Measurements from ENCODE around the gene PPP1R26. TPM values are rescaled to one million over a fixed set of nuclear protein-coding genes. Genes with fewer than 3 reads are reported as not detected.
"Not testable (repeated sequence)": the region's sequence is repeated elsewhere in the genome, so short reads cannot be mapped to it uniquely, and the experiment has no call there.

Gene PPP1R26
- total RNA-seq, 2 experiments from 2014 or later, result 0.18 to 0.28 TPM

- CTCF ChIA-PET, result interaction anchor here (1.3 to 2.6 kb wide), 2 partner anchors 23 to 29 kb away, joined by 3 to 15 read pairs; partner anchors contain the start of gene MRPS2
- H3K27me3 Mint-ChIP-seq; H3K4me3 Mint-ChIP-seq; ATAC-seq; H3K36me3 Mint-ChIP-seq; H3K9me3 Mint-ChIP-seq (ENCODE audit: low read depth): not testable (repeated sequence)
- peak; percentile 56 for DNase-seq
- Mint-ChIP-seq H3K4me1 (peaks cover 30% of the 10 kb centered on the region), H3K27ac (peak overlapping the region; percentile 67)
These were observed 49.4 kb downstream of the PPP1R26 start for GRCh38 chr9:135528842-135529435.

DNA sequence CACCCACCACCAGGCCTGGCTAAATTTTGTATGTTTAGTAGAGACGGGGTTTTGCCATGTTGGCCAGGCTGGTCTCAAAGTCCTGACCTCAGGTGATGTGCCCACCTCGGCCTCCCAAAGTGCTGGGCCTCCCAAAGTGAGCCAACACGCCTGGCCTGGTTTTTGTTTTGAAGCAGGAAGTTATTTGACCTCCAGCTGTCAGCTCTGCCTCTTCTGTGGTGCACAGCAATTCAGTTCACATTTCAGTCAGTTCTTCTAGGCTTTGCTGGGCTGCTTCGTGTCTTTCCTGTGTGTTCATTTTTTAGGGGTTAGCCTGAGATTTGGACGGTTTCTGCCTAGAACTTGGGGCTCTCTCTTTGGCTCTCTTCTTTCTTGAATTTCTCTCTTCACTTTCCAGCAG, 50.6 kb downstream of the PPP1R26 start:
- H3K4me3 Mint-ChIP-seq, result no peak overlapping the region
- peaks cover 4% of the 10 kb centered on the region for H3K36me3 Mint-ChIP-seq
- peaks cover 11% of the 10 kb centered on the region for H3K27me3 Mint-ChIP-seq

DNA sequence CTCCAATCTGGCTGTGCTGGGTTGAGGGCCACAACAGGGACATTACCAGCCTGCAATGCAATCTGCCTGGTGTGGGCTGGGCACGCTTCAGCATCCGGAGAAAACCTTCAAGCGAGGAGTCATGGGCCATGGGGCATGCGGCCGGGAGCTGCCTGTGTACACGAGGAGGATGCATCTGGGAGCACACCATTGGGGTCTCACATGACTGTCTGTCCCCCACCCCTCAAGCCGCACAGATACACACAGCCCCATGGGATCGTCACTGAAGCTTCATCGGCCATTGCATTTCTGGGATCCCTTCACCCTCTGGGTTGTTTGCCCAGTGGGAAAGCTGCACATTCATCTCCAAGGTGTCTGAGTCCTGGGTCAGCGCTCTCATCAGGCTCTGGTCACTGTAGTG, 51.5 kb downstream of the PPP1R26 start:
- H3K9me3 Mint-ChIP-seq (ENCODE audit: low read depth), result no peaks in the 10 kb centered on the region
- H3K4me3 Mint-ChIP-seq, result no peak overlapping the region
- peaks cover 13% of the 10 kb centered on the region for H3K27me3 Mint-ChIP-seq
- peak overlapping the region; percentile 13 for H3K27ac Mint-ChIP-seq
- DNase-seq (peak; percentile 23), ATAC-seq (no peak)
- peaks cover 4% of the 10 kb centered on the region for H3K36me3 Mint-ChIP-seq
- CTCF ChIA-PET, result interaction anchor here (2.6 kb wide), 1 partner anchor 26 kb away, joined by 15 read pairs; no protein-coding TSS in a partner anchor
- peaks cover 38% of the 10 kb centered on the region for H3K4me1 Mint-ChIP-seq

More for the DNA sequence above, 50.6 kb downstream of the PPP1R26 start:
- DNase-seq, result peak; percentile 55
- peaks cover 36% of the 10 kb centered on the region for H3K4me1 Mint-ChIP-seq
- H3K9me3 Mint-ChIP-seq (ENCODE audit: low read depth), result no peaks in the 10 kb centered on the region
- CTCF ChIA-PET, result interaction anchor here (2.6 kb wide), 1 partner anchor 25 kb away, joined by 15 read pairs; no protein-coding TSS in a partner anchor
- peak; percentile 79 for ATAC-seq
- H3K27ac Mint-ChIP-seq, result peak overlapping the region; percentile 67

- H3K4me3 Mint-ChIP-seq, result no peak overlapping the region
- no peaks in the 10 kb centered on the region for H3K9me3 Mint-ChIP-seq (ENCODE audit: low read depth)
- H3K27ac Mint-ChIP-seq, result no peak overlapping the region
- H3K36me3 Mint-ChIP-seq, result peaks cover 4% of the 10 kb centered on the region
- DNase-seq (peak; percentile 18), ATAC-seq (no peak)
- CTCF ChIA-PET, result no interaction called here
- peaks cover 28% of the 10 kb centered on the region for H3K27me3 Mint-ChIP-seq
- peaks cover 44% of the 10 kb centered on the region for H3K4me1 Mint-ChIP-seq
These were observed 53.5 kb downstream of the PPP1R26 start for GRCh38 chr9:135533113-135533512.

- CTCF ChIA-PET, result no interaction called here
- H3K4me3 Mint-ChIP-seq, result no peak overlapping the region
- peaks cover 34% of the 10 kb centered on the region for H3K27me3 Mint-ChIP-seq
- ATAC-seq (no peak), DNase-seq (peak; percentile 36)
- peaks cover 39% of the 10 kb centered on the region for H3K4me1 Mint-ChIP-seq
- peaks cover 4% of the 10 kb centered on the region for H3K36me3 Mint-ChIP-seq
- H3K27ac Mint-ChIP-seq, result no peak overlapping the region
- no peaks in the 10 kb centered on the region for H3K9me3 Mint-ChIP-seq (ENCODE audit: low read depth)
These were observed 54.1 kb downstream of the PPP1R26 start for GRCh38 chr9:135533674-135534073.

DNA sequence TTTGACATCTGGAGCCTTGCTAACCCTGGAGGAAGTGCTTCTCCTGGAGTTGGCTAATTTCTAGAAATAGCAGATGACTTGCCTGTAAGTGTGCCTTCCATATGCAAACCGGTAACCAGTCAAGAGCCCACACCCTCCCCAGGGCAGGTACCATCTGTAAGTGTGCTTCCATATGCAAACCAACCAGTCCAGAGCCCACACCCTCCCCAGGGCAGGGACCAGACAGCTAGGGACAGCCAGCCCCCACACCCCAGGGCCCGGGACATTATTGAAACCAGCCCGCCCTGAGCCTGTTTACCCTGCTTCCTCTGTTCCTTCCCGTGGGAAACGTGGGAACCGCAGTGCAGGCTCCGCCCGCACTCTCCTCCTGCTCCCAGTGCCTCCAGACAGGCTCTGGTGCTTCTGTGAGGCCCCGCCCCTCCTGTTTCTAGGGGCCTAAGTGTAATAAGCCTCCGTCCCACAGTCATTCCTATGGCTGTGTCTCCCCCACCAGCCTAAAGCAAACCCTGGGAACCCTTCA, 54.7 kb downstream of the PPP1R26 start:
- ATAC-seq; CTCF ChIA-PET; H3K27ac Mint-ChIP-seq; H3K9me3 Mint-ChIP-seq (ENCODE audit: low read depth); H3K36me3 Mint-ChIP-seq; H3K4me3 Mint-ChIP-seq: not testable (repeated sequence)
- peaks cover 36% of the 10 kb centered on the region for H3K4me1 Mint-ChIP-seq
- H3K27me3 Mint-ChIP-seq, result peaks cover 38% of the 10 kb centered on the region
- peak; percentile 28 for DNase-seq

GRCh38 chr9:135534826-135535225, 55.2 kb downstream of the PPP1R26 start:
- peaks cover 41% of the 10 kb centered on the region for H3K27me3 Mint-ChIP-seq
- CTCF ChIA-PET, result interaction anchor here (0.6 kb wide), 1 partner anchor 692 kb away, joined by 3 read pairs; no protein-coding TSS in a partner anchor

GRCh38 chr9:135535631-135536030, 56.0 kb downstream of the PPP1R26 start:
- DNase-seq, result not testable (repeated sequence)
- peaks cover 45% of the 10 kb centered on the region for H3K27me3 Mint-ChIP-seq
- H3K4me1 Mint-ChIP-seq, result peaks cover 23% of the 10 kb centered on the region

More at GRCh38 chr9:135534826-135535225, 55.2 kb downstream of the PPP1R26 start:
- ATAC-seq; DNase-seq; H3K27ac Mint-ChIP-seq; H3K36me3 Mint-ChIP-seq; H3K4me3 Mint-ChIP-seq; H3K9me3 Mint-ChIP-seq (ENCODE audit: low read depth): not testable (repeated sequence)
- H3K4me1 Mint-ChIP-seq, result peaks cover 30% of the 10 kb centered on the region

DNA sequence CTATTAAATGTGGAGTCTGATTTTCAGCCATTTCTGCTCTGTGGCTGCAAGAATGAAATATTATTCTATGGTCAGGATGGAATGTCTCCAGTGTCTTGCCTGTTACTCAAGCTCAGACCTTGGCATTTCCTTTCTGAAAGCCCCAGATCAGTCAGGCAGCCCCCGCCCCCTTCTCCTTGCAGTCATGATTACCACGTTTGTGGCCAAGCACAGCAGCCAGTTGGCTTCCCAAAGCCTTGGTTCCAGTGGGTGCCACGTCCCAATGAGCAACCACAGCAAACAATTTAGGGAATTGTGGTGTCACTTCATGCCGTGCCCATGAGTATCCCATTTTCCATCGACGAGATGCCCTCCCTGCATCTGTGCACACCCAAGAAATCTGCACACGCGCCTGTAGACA, 56.6 kb downstream of the PPP1R26 start:
- Mint-ChIP-seq H3K4me3 (no peak overlapping the region), H3K9me3 (ENCODE audit: low read depth) (no peaks in the 10 kb centered on the region), H3K36me3 (no peaks in the 10 kb centered on the region), H3K27me3 (peaks cover 47% of the 10 kb centered on the region), H3K27ac (no peak overlapping the region), H3K4me1 (peaks cover 18% of the 10 kb centered on the region)
- ATAC-seq (peak; percentile 30), DNase-seq (peak; percentile 59)
- CTCF ChIA-PET, result interaction anchor here (1.3 kb wide), 1 partner anchor 32 kb away, joined by 3 read pairs; no protein-coding TSS in a partner anchor

More at GRCh38 chr9:135535631-135536030, 56.0 kb downstream of the PPP1R26 start:
- CTCF ChIA-PET; ATAC-seq; H3K4me3 Mint-ChIP-seq; H3K9me3 Mint-ChIP-seq (ENCODE audit: low read depth); H3K27ac Mint-ChIP-seq; H3K36me3 Mint-ChIP-seq: not testable (repeated sequence)

Other genes starting within 250 kb of the PPP1R26 start
- gene MRPS2, start 20.9 kb downstream of the PPP1R26 start, total RNA-seq, result 10 to 100 TPM; 34.7 to 38.0 TPM
- gene LCN1, start 41.7 kb downstream of the PPP1R26 start, total RNA-seq, result not detected
- not detected for gene OBP2A, start 66.3 kb downstream of the PPP1R26 start, total RNA-seq
- not detected for gene PAEP, start 82.0 kb downstream of the PPP1R26 start, total RNA-seq
- not detected for gene GLT6D1, start 159.8 kb downstream of the PPP1R26 start, total RNA-seq
- not detected for gene LCN9, start 183.5 kb downstream of the PPP1R26 start, total RNA-seq
- gene SOHLH1, start 219.7 kb downstream of the PPP1R26 start, total RNA-seq, result not detected
- gene KCNT1, start 222.4 kb downstream of the PPP1R26 start, total RNA-seq, result not detected

Measured in activated CD8-positive, alpha-beta memory T cell treated with anti-CD3 and anti-CD28 coated beads, Interleukin-2, amount 10 ng/mL, durations not matched to agents 7 days and 5 days (primary cell).